HG02981 (cell line): ENCODE data around the gene ZNF566.

ENCODE experiments used
- ATAC-seq: cut with Tn5 transposase; IDR thresholded peaks from one replicate; pipeline ENCODE4 v1.9.1; 2021; ENCODE audit warnings: mild to moderate bottlenecking, moderate library complexity; ENCODE audit not compliant: unreplicated experiment

The ZNF566 gene

DNA sequence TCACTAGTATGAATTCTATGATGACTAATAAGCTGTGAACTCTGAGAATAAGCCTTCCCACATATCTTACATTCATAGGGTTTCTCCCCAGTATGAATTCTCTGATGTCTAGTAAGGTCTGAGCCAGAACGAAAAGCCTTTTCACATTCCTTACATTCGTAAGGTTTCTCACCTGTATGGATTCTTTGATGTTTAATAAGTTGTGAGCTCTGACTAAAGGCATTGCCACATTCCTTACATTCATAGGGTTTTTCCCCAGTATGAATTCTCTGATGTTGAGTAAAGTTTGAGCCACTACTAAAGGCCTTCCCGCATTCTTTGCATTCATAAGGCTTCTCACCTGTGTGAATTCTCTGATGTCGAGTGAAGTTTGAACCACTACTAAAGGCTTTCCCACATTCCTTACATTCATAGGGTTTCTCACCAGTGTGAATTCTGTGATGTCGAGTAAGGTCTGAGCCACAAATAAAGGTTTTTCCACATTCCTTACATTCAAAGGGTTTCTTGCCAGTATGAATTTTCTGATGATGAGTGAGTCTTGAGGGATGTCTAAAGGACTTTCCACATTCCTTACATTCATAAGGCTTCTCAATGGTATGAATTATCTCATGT lies 40.2 kb downstream of the ZNF566 start:
- no peak for ATAC-seq

DNA sequence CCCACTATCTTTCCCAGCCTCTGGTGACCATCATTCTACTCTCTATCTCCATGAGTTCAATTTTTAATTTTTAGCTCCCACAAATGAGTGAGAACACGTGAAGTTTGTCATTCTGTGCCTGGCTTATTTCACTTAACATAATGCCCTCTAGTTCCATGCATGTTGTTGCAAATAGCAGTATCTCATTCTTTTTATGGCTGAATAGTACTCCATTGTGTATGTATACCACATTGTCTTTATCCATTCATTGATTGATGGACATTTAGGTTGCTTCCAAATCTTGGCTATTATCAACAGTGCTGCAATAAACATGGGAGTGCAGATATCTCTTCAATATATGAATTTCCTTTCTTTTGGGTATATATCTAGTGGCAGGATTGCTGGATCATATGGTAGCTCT lies 48.0 kb downstream of the ZNF566 start:
- no peak for ATAC-seq

DNA sequence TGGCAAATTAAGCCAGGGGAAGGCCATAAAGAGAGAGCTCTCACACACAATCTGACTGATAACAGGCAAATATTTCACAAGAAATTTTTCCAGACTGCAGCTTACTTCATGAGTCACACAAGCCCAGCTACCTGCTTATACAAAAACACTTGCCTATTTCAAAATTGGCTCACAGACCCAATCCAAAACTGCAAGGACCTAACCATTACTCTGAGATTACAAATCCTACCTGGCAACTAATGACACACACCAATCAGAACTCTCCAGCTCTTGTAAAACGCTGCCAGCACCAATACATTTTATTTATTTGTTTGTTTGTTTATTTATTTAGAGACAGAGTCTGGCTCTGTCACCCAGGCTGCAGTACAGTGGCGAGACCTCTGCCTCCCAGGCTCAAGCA lies 52.8 kb downstream of the ZNF566 start:
- no peak for ATAC-seq

DNA sequence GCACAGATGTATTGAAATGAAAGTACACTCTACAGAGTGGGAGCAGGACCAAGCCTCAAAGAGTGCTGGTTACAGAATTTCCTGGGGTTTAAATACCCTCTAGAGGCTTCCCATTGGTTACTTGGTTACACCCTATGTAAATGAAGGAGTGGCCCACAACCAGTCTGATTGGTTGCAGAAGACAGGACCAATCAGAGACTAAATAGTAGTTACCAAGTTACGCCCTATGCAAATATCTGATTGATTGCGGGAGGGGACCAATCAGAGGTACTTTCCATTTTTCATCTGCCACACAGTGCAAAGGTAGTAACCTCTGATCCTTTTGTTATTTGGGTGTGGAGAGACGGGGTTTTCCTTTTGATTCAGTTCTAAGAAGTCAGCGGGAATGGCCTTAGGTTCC lies 65.4 kb downstream of the ZNF566 start:
- ATAC-seq: no peak

DNA sequence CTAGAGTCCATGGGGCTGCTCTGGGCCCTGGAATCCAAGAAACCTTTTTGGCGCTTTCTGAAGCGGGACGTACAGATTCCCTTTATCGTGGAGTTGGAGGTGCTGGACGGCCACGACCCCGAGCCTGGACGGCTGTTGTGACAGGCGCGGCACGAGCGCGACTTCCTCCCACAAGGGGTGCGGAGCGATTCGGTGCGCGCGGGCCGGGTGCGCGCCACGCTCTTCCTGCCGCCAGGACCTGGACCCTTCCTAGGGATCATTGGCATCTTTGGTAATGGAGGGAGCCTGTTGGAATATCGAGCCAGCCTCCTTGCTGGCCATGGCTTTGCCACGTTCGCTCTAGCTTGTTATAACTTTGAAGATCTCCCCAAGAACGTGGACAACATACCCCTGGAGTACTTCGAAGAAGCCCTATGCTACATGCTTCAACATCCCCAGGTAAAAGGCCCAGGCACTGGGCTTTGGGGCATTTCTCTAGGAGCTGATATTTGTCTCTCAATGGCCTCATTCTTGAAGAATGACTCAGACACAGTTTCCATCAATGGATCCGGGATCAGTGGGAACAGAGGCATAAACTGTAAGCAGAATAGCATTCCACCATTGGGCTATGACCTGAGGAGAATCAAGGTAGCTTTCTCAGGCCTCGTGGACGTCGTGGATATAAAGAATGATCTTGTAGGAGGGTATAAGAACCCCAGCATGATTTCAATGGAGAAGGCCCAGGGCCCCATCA lies 67.4 kb downstream of the ZNF566 start:
- no peak for ATAC-seq

DNA sequence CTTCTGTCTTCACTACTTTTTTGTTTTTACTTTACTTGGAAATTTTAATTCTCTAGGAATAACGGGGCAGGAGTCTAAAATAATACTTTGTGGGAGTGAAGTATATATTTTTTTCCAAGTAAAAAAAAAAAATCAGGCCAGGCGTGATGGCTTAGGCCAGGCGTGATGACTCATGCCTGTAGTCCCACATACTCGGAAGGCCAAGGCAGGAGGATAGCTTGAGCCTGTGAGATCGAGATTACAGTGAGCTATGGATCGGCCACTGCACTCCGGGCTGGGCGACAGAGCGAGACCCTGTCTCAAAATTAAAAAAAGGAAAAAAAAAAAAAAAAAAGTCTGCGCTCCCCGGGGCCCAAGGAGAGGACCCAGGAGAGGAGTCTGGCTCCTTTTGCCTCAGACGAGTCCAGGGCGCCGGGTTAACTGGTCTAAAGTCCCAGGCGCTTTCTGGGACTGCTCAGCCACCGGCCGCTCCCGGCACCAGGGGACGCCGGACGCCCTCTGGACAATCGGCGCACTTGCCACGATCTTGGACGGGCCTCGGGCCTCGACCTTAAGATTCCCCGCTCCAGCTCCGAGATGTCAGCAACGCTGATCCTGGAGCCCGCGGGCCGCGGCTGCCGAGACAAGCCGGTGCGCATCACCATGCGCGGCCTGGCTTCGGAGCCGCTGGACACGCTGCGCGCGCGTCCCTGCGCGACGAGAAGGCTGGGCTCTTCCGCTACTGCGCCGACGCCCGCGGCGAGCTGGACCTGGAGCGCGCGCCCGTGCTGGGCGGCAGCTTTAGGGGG lies 68.2 kb downstream of the ZNF566 start:
- ATAC-seq: no peak

DNA sequence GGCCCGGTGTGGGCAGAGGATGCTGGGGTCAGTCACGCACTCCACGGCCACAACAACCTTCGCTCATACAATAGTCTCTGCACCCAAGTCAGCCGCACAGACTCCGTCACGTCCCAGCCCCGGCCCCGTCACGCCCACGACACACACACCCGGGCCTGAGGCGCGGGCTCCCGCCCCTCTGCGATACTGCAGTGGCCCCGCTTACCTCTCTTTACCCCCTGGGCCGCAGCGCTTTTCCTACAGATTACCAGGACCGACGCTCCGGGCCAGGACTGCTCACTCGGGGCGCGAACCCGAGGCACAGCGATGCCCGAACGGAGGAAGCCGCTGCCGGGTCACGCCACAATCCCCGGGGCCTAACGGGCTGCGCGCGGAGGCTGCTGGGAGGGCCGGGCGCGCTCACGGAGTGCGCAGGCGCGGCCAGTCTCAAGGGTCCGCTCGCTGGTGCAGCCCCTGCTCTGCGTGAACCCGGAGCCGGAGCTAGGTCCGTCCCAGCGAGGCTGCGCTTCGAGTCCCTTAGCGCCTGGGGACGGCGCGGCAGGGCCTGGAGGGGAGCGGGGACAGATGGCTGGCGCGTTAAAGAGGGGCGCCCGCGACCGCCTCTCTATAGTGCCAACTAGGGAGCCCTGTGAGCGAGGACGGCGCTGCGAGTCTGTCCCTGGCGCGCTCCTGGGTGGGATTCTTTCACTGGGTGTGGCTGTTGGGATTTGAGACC lies 70.9 kb downstream of the ZNF566 start, which contains the start of gene ZFP82:
TSS of gene ZFP82 (minus strand) at position 358 of the 715 bp plus-strand sequence. CDS start 8,855 bp downstream, outside the sequence.
- peak; percentile 53 for ATAC-seq

DNA sequence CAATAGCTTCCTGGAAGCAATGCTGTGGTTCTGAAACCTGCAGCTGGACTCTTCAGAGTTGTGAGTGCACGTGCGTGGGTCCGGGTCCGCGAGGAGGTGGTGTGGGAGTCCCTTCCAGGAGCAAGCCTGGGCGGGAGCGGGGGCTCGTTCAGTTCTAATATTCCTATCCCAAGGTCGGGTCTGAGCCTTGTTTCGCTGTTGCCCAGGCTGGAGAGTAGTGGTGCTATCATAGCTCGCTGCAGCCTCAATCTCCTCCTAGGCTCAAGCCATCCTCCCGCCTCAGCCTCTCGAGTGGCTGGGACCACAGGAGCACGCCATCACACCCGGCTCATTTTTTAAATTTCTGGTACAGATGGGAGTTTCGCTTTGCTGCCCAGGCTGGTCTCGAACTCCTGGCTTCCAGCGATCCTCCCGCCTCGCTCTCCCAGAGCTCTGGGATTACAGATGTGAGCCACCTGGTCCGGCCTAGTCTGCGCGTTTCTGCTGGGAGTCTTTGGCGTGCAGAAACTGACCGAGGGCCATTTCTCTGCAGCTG lies 71.5 kb downstream of the ZNF566 start:
- no peak for ATAC-seq

DNA sequence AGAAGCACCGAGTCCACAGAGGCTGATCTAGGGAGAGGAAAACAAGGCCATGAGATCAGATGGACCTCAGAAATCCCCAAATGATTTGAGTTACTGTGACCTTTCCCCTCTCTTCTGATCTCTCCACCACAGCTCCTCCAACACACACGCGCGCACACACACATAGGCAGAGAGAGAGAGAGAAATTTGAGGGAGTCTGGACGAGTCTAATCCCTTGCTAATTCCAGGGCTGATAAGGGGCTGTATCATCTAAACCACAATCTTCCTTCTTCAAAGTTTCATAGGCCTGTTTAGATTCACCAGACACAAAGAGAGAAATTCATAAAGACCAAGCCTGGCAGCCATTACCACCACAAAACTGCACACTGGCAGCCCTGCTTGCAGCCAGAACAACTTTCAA lies 79.5 kb downstream of the ZNF566 start:
- ATAC-seq: no peak

DNA sequence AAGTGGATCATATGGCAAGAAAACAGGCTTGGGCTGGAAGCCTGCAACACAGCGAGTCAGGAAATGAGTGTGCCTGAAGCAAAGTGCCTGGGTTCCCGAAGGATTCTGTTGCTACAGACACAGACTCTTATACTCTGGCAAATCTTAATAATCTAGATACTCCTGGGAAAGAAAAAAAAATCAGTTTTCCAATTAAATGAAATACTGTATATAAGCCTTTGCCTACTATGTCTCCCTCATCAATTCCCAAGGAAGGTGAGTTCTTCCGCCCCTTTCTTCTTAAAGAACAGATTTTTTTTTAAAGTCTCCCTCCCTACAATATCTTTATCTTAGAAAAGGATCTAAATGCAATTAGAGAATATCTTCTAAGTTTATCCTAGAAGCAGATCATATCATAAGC lies 81.3 kb downstream of the ZNF566 start:
- no peak for ATAC-seq

DNA sequence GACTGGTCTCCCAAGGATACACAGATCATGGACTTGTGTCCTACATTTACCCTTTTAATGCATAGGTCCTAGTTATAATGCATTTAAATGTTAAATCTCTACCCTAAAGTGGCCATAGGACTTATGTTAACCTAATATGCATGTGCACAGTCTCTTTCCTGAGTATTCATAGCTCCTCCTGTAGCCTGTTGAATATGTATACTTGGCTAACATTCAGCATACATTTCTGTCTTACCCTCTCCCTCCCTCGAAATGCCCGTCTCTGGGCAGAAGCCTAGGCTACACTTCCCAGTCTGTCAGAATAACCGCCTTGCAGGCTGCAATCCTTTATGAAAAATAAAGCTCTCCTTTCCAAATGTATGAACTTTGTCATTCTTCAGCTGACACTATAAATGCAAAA lies 84.9 kb downstream of the ZNF566 start:
- ATAC-seq: no peak

DNA sequence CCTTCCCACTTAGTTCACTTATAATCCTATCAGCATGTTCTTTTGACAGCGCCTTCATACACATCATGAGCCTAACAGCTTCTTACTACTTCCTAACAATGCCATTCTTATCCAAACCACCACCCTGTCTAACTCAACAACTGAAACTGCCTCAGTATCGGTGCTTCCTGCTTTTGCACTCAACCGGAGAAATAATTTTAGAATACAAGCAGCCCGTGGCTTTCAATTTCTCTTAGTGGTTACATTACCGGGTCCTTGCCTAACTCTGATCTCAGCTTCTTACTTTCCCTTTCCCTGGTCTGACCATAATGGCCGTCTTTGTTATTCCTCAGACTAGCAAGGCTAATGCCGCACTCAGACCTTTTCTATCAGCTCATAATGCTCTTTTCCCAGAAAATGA lies 87.9 kb downstream of the ZNF566 start:
- no peak for ATAC-seq

DNA sequence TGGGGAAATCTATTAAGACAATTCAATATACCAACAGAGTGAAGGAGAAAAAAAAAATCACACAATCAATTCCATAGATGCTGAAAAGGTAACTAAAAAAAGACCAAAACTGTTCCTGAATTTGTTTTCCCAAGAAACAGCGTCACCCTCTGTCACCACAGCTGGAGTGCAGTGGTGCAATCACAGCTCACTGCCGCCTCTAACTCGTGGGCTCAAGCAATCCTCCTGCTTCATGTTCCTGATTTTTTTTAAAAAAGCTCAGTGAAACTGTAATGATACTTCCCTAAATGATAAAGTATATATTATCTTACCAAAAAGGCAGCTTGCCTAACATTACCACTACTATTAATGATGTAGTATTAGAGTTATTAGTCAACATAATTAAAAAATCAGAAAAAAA lies 90.8 kb downstream of the ZNF566 start:
- no peak for ATAC-seq
